Choroid plexus epithelial cell (primary cell): ENCODE data around the gene ONECUT2.

Source experiments
- DNase-seq: peaks from one replicate; pipeline ENCODE4 v3.0.0-alpha.2; 2010; ENCODE audit warnings: low read depth
- H3K4me3 ChIP-seq: 2 replicates; pipeline ENCODE4 v1.5.1; 2011; ENCODE audit warnings: low read depth, mild to moderate bottlenecking, control low read depth, low read length, moderate library complexity
- CTCF ChIP-seq: conservative IDR thresholded peaks from 2 replicates; pipeline ENCODE4 v1.5.1; 2011; ENCODE audit warnings: low read depth, mild to moderate bottlenecking, control low read depth, inconsistent platforms, low read length, moderate library complexity

Gene ONECUT2

GRCh38 chr18:57523171-57523956, 88.2 kb downstream of the ONECUT2 start:
- H3K4me3 ChIP-seq = no peak overlapping the region
- no peak for DNase-seq
- TF ChIP-seq CTCF = no peak

- no peak for TF ChIP-seq CTCF
Observed at GRCh38 chr18:57527556-57528229, 92.5 kb downstream of the ONECUT2 start.

GRCh38 chr18:57529151-57529550, 94.0 kb downstream of the ONECUT2 start:
- DNase-seq = no peak
- no peak for TF ChIP-seq CTCF
- no peak overlapping the region for H3K4me3 ChIP-seq

More at GRCh38 chr18:57527556-57528229, 92.5 kb downstream of the ONECUT2 start:
- H3K4me3 ChIP-seq = no peak overlapping the region
- DNase-seq = no peak

- H3K4me3 ChIP-seq = no peak overlapping the region
- peak; percentile 45 for DNase-seq
- no peak for TF ChIP-seq CTCF
Observed at GRCh38 chr18:57533006-57533867, 98.1 kb downstream of the ONECUT2 start.

- TF ChIP-seq CTCF = no peak
- DNase-seq = peak; percentile 8
- no peak overlapping the region for H3K4me3 ChIP-seq
Observed at GRCh38 chr18:57533868-57534510, 98.8 kb downstream of the ONECUT2 start.

GRCh38 chr18:57534511-57534909, 99.3 kb downstream of the ONECUT2 start:
- TF ChIP-seq CTCF = no peak
- DNase-seq = no peak
- no peak overlapping the region for H3K4me3 ChIP-seq
